HepG2 (cell line): Measurements from ENCODE around the gene ETFA. TPM values are rescaled to one million over a fixed set of nuclear protein-coding genes. Genes with fewer than 3 reads are reported as not detected.

Experiments used
- ARID4A ChIP-seq: sonication (generic); formaldehyde crosslinking; IDR thresholded peaks from 2 replicates; pipeline ENCODE4 v1.5.0; 2020; ENCODE audit warnings: mild to moderate bottlenecking, missing genetic modification reagents, borderline replicate concordance
- BHLHE40 ChIP-seq: IDR thresholded peaks from 2 replicates; pipeline ENCODE4 v1.6.1; 2011; ENCODE audit warnings: low read length, improper control_type of control experiment
- BORCS8-MEF2B ChIP-seq: sonication (generic); formaldehyde crosslinking; IDR thresholded peaks from 2 replicates; pipeline ENCODE4 v1.8.0; 2022; ENCODE audit warnings: mild to moderate bottlenecking, missing genetic modification reagents
- CEBPG ChIP-seq: IDR thresholded peaks from 2 replicates; pipeline ENCODE4 v1.6.1; 2016
- EED ChIP-seq: sonication (generic); formaldehyde crosslinking; IDR thresholded peaks from 2 replicates; pipeline ENCODE4 v1.5.0; 2020; ENCODE audit warnings: mild to moderate bottlenecking, missing genetic modification reagents
- ETS1 ChIP-seq: sonication (generic); formaldehyde crosslinking; IDR thresholded peaks from 2 replicates; pipeline ENCODE4 v1.4.0; 2020; ENCODE audit warnings: missing genetic modification reagents
- HES4 ChIP-seq: sonication (generic); formaldehyde crosslinking; IDR thresholded peaks from 2 replicates; pipeline ENCODE4 v1.9.0; 2021; ENCODE audit warnings: mild to moderate bottlenecking, missing genetic modification reagents, borderline replicate concordance
- MAZ ChIP-seq, 2 experiments: sonication (generic) in 1 of 2; formaldehyde crosslinking in 1 of 2; IDR thresholded peaks; 2 replicates each; pipeline versions ENCODE4 v1.5.0 to v1.6.1; 2012 to 2020; ENCODE audit warnings: low read depth in 2 of 2, mild to moderate bottlenecking in 2 of 2, borderline replicate concordance in 1 of 2, improper control_type of control experiment in 1 of 2, low read length in 1 of 2, missing genetic modification reagents in 1 of 2, moderate library complexity in 1 of 2
- MYNN ChIP-seq: sonication (generic); formaldehyde crosslinking; IDR thresholded peaks from 2 replicates; pipeline ENCODE4 v1.4.0; 2020; ENCODE audit warnings: mild to moderate bottlenecking, low read depth, missing genetic modification reagents
- RNF219 ChIP-seq: sonication (generic); formaldehyde crosslinking; IDR thresholded peaks from 2 replicates; pipeline ENCODE4 v1.5.0; 2020; ENCODE audit warnings: mild to moderate bottlenecking, missing genetic modification reagents
- SIN3A ChIP-seq: IDR thresholded peaks from 2 replicates; pipeline ENCODE4 v1.6.1; 2011; ENCODE audit warnings: low read depth, mild to moderate bottlenecking, control low read depth, low read length, borderline replicate concordance
- SP1 ChIP-seq, 2 experiments: fragments of 450-650 bp in 1 of 2; sonication (generic) in 1 of 2; formaldehyde crosslinking in 1 of 2; IDR thresholded peaks; 2 replicates each; pipeline versions ENCODE4 v1.4.0 to v1.6.1; 2016 to 2020; ENCODE audit warnings: missing genetic modification reagents in 1 of 2
- SRY ChIP-seq: sonication (generic); formaldehyde crosslinking; IDR thresholded peaks from 2 replicates; pipeline ENCODE4 v1.8.0; 2022; ENCODE audit warnings: mild to moderate bottlenecking, missing genetic modification reagents
- STAG1 ChIP-seq: sonication (generic); formaldehyde crosslinking; IDR thresholded peaks from 2 replicates; pipeline ENCODE4 v1.4.0; 2020; ENCODE audit warnings: missing genetic modification reagents
- SUZ12 ChIP-seq: fragments of 150-350 bp; IDR thresholded peaks from 2 replicates; pipeline ENCODE4 v1.6.1; 2014; ENCODE audit warnings: low read depth, low read length
- TRIM22 ChIP-seq: fragments of 450-650 bp; IDR thresholded peaks from 2 replicates; pipeline ENCODE4 v1.6.1; 2017
- ZFX ChIP-seq: sonication (generic); formaldehyde crosslinking; IDR thresholded peaks from 2 replicates; pipeline ENCODE4 v1.4.0; 2020; ENCODE audit warnings: mild to moderate bottlenecking, low read depth, missing genetic modification reagents, moderate library complexity
- ZMAT5 ChIP-seq: sonication (generic); formaldehyde crosslinking; IDR thresholded peaks from 2 replicates; pipeline ENCODE4 v1.5.0; 2020; ENCODE audit warnings: mild to moderate bottlenecking, low read depth, missing genetic modification reagents, borderline replicate concordance
- ZNF367 ChIP-seq: sonication (generic); formaldehyde crosslinking; IDR thresholded peaks from 2 replicates; pipeline ENCODE4 v1.4.0; 2020; ENCODE audit warnings: missing genetic modification reagents, borderline replicate concordance
- ZNF75D ChIP-seq: sonication (generic); formaldehyde crosslinking; IDR thresholded peaks from 2 replicates; pipeline ENCODE4 v1.8.1; 2023; ENCODE audit warnings: missing genetic modification reagents, mild to moderate bottlenecking, borderline replicate concordance
- ZNF766 ChIP-seq: sonication (generic); formaldehyde crosslinking; IDR thresholded peaks from 2 replicates; pipeline ENCODE4 v1.5.0; 2020; ENCODE audit warnings: missing genetic modification reagents, borderline replicate concordance
- polyA plus RNA-seq, 8 experiments: library from polyadenylated mRNA; depleted of rRNA in 3 of 8; stranded (reverse) in 7 of 8; unstranded in 1 of 8; fragments of >200 nt; fragmentation: Illumina TruSeq in 4 of 8; extraction: Trizol in 4 of 8; gene quantifications; 2 replicates each; pipeline versions ENCODE4 v1.2.1 to v1.2.3, GENCODE V29; 2011 to 2016; ENCODE audit warnings: low read depth in 4 of 8, missing spikeins in 1 of 8, mixed read lengths in 1 of 8; ENCODE audit not compliant: insufficient read depth in 1 of 8
- total RNA-seq, 5 experiments: library from RNA; depleted of rRNA; stranded (reverse); fragments of >200 nt; fragmentation: Illumina TruSeq; extraction: Trizol; gene quantifications; 2 replicates each; pipeline ENCODE4 v1.2.3, GENCODE V29; 2016; ENCODE audit warnings: low read depth in 1 of 5

Gene ETFA
- total and polyA plus RNA-seq, 2 of the 13 experiments (the other 11 are each of a cell fraction or from before 2014, with no cell fraction given), result 291 to 396 TPM

- TF ChIP-seq STAG1 (no peak), BHLHE40 (no peak), ZMAT5 (CRISPR knock-in tag) (no peak), HES4 (CRISPR knock-in tag) (no peak), MYNN (CRISPR knock-in tag) (no peak), SUZ12 (no peak), ETS1 (CRISPR knock-in tag) (no peak), ZNF766 (CRISPR knock-in tag) (no peak), EED (CRISPR knock-in tag) (no peak), SRY (CRISPR knock-in tag) (no peak), ZNF75D (no peak), CEBPG (CRISPR knock-in tag) (no peak), ARID4A (CRISPR knock-in tag) (no peak), MAZ (IDR thresholded peaks at IDR 0.05; ENCODE audit: borderline replicate concordance, low read depth, low read length) (no peak), MAZ (CRISPR knock-in tag; IDR thresholded peaks at IDR 0.05; ENCODE audit: low read depth) (no peak), SP1 (IDR thresholded peaks at IDR 0.05) (no peak), SP1 (CRISPR knock-in tag; IDR thresholded peaks at IDR 0.05) (no peak), TRIM22 (no peak), RNF219 (CRISPR knock-in tag) (no peak), ZFX (peak; percentile 49; the same call in 1 of the 2 replicates), SIN3A (no peak), ZNF367 (CRISPR knock-in tag) (no peak), BORCS8-MEF2B (CRISPR knock-in tag) (no peak)
Observed at GRCh38 chr15:76312540-76313174, 1.4 kb upstream of the ETFA start (continued).
